Ishikawa (cell line): ENCODE measurements around the gene BAZ1B.

Experiments
- CEBPB ChIP-seq: IDR thresholded peaks from 2 replicates; pipeline ENCODE4 v1.6.1; 2012
- CREB1 ChIP-seq: IDR thresholded peaks from 2 replicates; pipeline ENCODE4 v1.6.1; 2012; ENCODE audit warnings: low read depth
- EGR1 ChIP-seq: IDR thresholded peaks from 2 replicates; pipeline ENCODE4 v1.6.1; 2012
- EP300 ChIP-seq: IDR thresholded peaks from 2 replicates; pipeline ENCODE4 v1.6.1; 2012; ENCODE audit warnings: borderline replicate concordance
- MAX ChIP-seq: IDR thresholded peaks from 2 replicates; pipeline ENCODE4 v1.6.1; 2012
- NFIC ChIP-seq: IDR thresholded peaks from 2 replicates; pipeline ENCODE4 v1.6.1; 2012
- RAD21 ChIP-seq: IDR thresholded peaks from 2 replicates; pipeline ENCODE4 v1.6.1; 2012; ENCODE audit warnings: low read depth
- REST ChIP-seq: IDR thresholded peaks from 2 replicates; pipeline ENCODE4 v1.6.1; 2012; ENCODE audit warnings: low read depth, mild to moderate bottlenecking
- TAF1 ChIP-seq: IDR thresholded peaks from 2 replicates; pipeline ENCODE4 v1.6.1; 2012; ENCODE audit warnings: low read depth, mild to moderate bottlenecking
- TCF12 ChIP-seq: IDR thresholded peaks from 2 replicates; pipeline ENCODE4 v1.6.1; 2012; ENCODE audit warnings: low read depth
- TEAD4 ChIP-seq: IDR thresholded peaks from 2 replicates; pipeline ENCODE4 v1.6.1; 2012
- USF1 ChIP-seq: IDR thresholded peaks from 2 replicates; pipeline ENCODE4 v1.6.1; 2012
- YY1 ChIP-seq: IDR thresholded peaks from 2 replicates; pipeline ENCODE4 v1.6.1; 2012; ENCODE audit warnings: low read depth
- ZBTB7A ChIP-seq: IDR thresholded peaks from 2 replicates; pipeline ENCODE4 v1.6.1; 2012; ENCODE audit warnings: low read depth

GRCh38 chr7:73487486-73487885, 34.6 kb downstream of the BAZ1B start:
- TF ChIP-seq TCF12: no peak
- no peak for TF ChIP-seq EP300
- TF ChIP-seq TAF1: no peak
- TF ChIP-seq CREB1: no peak
- no peak for TF ChIP-seq NFIC
- TF ChIP-seq USF1: no peak
- no peak for TF ChIP-seq TEAD4
- no peak for TF ChIP-seq REST
- no peak for TF ChIP-seq CEBPB
- no peak for TF ChIP-seq YY1
- TF ChIP-seq ZBTB7A: no peak
- no peak for TF ChIP-seq RAD21
- TF ChIP-seq MAX: no peak
- no peak for TF ChIP-seq EGR1
